ENCODE data around the gene KIAA0825.

Gene KIAA0825, protein sequence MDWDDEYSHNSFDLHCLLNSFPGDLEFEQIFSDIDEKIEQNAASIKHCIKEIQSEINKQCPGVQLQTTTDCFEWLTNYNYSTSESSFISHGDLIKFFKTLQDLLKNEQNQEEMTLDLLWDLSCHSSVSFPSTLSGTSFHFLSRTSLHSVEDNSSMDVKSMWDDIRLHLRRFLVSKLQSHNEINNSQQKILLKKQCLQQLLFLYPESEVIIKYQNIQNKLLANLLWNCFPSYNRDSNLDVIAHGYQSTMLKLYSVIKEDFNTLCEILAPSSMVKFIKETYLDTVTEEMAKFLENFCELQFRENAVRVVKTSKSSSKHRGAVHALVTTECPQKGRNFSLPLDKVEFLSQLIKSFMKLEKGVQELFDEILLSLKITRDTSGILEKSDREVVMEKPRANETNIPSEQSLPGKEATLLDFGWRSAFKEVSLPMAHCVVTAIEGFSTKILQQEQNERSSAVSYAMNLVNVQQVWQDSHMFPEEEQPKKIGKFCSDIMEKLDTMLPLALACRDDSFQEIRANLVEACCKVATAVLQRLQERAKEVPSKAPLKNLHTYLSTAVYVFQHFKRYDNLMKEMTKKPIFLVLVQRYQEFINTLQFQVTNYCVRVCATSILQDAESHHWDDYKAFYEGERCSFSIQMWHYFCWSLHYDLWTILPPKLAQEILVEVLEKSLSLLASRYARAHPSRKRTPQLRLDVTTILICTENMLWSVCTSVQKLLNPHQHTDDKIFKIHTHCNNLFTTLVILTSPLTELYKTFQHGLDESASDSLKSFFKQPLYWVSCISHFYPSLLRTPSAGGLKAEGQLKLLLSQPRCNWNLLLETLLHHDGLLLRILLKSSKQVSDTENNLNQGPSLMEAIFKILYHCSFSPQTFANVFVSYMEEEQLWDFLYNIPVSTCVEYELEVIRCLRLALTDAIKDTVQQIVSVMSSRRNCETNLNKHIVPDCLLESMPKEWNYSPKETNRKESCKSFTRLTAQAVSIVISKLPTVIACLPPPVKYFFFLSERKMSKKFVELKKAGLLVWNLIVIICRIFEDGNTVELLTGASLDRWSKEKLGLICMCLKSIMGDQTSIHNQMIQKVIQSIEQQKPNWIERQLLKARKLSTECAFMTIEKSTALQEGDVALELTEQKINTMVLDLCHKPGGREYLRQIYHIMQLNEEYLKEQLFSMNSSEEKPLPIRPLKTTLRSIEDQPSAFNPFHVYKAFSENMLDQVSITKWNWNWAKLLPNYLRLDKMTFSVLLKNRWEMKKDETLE (N-terminal part only)

DNA sequence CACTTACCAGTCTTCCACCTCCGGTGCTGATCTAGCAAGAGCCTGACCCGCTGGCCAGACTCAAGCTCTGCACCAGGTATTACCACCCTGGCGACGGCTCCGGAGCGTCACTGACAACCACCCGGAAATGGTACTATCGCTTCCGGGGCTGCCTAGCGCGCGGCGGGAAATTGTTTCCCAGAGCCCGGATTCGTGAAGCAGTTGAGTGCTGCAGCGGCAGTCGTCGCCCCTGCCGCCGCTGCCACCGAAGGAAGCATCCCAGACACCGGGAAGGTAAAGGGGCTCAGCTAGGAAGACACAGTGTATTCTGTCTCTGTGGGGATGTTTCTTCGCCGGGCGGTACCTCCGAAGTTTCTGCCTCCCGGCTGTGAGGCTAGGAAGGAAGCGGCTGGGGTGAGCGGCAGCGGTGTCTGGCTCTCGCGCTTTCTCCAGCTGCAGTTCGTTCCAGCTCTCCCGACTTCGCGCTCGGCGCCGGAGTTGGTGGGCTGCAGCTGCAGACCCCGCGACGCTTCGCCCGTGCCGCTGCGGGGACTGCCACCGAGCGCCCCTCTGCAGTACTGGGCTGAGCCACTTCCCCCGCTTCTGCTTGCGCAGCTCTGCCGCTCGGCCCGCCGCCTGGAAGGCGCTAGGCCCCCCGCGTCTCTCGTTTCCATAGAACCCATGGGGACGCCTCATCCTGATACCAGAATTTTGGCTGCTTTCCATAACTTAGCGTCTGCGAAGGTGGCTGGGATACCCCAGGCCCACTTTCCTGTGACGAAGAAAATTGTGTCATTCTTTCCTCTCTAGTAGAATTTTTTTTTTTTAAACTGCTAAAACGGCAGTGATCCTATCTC is at the start of gene KIAA0825, which contains the start of gene SLF1:
Gene KIAA0825 (minus strand): TSS at position 112 of the 836 bp plus-strand sequence. CDS start 81,478 bp downstream, outside the sequence.
Gene SLF1 (plus strand): TSS at position 177 of the 836 bp plus-strand sequence. CDS start 10,142 bp downstream, outside the sequence.
- peak; percentile 87 for DNase-seq

- no peak for DNase-seq
These were observed 49.5 kb upstream of the KIAA0825 start for GRCh38 chr5:94667937-94668336.

DNA sequence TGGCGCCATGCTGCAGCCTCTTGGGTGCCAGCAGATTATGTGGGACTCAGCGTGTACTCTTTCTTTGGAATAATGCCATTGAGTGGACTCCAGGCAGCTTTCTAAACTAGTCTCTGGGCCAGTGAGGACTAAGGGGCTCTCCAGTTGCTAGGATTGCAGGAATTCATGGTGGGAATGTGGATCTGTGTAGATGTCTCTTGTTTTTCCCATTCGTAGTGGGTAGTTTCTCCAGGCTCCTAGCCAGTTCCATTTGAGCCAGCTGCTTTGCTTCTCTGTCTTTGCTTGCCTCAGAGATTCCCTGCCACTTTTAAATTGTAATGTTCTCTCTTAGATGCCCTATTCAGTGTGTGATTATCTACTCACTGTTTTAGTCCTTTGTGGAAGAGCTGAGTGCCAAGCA is 42.7 kb upstream of the KIAA0825 start:
- no peak for DNase-seq

- no peak for DNase-seq
These were observed 42.1 kb upstream of the KIAA0825 start for GRCh38 chr5:94660506-94660905.

- no peak for DNase-seq
These were observed 39.9 kb upstream of the KIAA0825 start for GRCh38 chr5:94658272-94658671.

- DNase-seq: no peak
These were observed 31.5 kb upstream of the KIAA0825 start for GRCh38 chr5:94649874-94650273.

GRCh38 chr5:94646758-94647157 is 28.4 kb upstream of the KIAA0825 start:
- no peak for DNase-seq

GRCh38 chr5:94645053-94645452 is 26.6 kb upstream of the KIAA0825 start:
- DNase-seq: no peak

- DNase-seq: no peak
These were observed 21.8 kb upstream of the KIAA0825 start for GRCh38 chr5:94640176-94640575.

DNA sequence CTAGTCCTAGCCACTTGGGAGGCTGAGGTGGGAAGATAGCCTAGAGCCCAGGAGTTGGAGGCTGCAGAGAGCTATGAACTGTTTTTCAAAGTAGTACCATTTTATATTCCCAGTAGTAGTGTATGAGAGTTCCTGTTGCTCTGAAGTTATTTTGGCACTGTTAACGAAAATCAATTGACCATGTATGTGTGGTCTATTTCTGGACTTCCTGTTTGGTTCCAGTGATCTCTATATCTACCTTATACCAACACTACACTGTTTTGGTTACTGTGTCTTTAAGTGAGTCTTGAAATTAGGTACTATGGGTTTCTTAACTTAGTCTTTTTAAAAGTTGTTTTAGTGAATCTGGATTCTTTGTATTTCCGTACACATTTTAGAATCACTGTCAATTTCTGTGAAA is 13.6 kb upstream of the KIAA0825 start:
- DNase-seq: no peak

DNA sequence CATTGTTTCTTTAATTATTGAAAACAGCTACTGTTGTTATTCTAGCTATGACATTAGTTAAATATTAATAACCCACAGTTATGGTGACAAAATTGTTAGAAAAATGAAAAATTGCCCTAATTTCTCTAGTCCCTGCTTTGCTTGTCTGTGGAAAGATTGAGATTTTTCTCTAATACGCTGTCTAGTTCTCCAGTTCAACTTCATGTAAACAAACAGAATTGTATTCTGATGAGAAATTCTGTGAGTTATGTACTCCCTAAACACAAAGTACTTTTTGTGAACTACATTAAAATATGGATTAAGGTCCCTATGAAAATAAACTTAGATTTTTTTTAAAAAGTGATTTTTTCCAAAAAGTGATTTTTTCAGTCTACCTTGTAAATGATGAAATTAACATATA is 8.8 kb upstream of the KIAA0825 start:
- DNase-seq: no peak

GRCh38 chr5:94623877-94624276 is 5.5 kb upstream of the KIAA0825 start:
- DNase-seq: no peak

DNA sequence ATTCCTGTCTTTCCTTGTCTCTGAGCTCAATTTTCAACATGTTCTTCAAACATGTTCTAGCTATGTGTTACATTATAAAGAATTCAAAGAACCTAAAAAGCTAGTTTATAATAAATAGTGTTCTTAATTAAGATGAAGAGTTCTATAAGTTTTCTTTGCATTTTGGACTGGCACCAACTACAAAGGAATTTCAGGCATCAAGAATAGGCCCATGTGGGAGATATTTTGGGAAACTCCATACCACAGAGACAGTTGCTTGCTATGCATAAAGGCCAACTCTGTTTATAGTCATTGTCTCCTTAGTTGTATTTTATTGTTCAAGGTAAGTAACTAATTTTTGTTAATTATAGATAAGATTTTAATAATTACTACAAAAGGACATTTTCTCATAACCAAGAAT is 4.6 kb upstream of the KIAA0825 start:
- DNase-seq: no peak

DNA sequence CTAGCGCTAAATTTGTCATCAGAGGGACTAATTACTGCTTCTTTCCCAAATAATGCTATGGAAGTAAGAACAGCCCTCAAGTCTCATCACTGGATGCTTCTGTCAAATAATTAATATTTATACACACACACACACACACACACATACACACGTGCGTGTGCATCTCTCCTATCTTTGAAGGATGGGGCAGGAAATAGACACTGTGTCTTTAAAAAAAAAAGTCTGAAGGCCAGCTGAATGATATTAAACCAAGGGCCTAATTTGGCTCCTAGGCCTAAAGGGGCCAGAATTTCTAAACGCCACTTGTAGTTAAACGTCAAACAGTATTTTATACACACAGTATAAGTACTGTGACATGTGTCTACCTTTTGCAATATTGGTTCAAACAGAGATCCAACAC is 3.4 kb upstream of the KIAA0825 start:
- DNase-seq: no peak

DNA sequence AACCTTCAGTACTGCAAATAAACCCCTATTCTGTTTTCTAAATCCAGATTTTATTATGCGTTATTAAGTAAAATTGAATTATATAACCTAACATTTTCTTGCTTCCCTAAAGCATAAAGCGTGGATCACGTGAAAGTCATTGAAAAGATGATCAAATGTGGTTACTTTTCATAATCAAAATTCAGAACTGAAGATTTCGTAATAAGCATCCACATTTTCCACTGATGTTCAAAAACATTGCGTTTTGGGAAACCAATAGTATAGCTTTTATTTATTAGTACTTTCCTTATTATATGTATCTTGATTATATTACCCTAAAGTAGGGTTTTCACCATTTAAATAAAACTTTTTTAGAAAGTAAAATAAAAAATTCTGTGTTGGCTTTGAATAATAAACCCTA is 1.9 kb upstream of the KIAA0825 start:
- DNase-seq: no peak

DNA sequence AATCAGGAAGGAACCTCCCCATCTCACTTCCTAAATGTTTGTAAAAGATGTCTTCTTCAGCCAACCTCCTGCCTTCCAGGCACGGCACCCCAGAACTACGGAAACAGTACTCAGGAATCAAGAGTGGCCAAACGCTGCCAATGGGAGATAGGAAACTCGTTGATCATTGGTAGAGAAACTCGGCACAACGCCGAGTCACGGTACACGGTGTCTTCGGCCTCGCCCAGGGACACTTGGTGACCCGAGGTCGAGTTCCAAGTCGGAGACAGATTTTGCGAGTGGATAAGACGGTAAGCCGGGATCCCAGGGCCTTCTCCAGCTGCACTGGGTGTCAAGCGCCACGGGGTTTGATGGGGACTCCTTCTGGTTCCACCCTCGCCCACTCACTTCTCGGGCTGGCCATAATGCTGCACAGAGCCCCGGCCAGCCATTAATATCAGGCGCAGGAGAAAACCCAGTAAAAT is 343 bp downstream of the KIAA0825 start:
- peak; percentile 41 for DNase-seq

- DNase-seq: no peak
These were observed 2.5 kb downstream of the KIAA0825 start for GRCh38 chr5:94615862-94616261.

DNA sequence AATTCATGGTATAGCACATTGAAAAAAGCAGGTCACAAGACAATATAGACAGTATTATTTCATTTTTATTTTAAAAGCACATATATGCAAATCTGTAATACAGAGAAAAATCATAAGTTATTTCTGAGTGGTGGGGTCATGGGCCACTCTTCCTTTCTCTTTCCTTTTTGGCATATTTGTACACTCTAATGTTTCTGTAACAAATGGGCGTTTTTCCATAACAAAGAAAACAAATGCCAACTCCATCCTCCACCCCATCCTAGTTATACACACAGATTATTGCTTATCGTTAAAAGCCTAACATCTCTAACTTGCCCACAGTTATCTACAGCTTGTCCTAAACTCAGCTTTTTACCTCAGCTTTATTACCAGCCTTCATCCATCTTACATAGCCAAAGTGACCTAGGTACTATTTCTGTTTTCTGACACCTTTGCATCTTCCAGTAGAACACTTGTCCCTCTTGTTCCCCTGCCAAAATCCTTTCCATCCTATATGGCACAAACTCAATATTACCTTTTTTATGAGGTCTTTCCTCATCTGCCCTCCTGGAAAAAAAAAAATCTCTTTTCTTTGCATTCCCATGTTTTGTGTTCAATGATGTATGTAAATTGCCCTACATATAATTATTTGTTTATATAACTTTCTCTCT is 4.1 kb downstream of the KIAA0825 start:
- DNase-seq: no peak

DNA sequence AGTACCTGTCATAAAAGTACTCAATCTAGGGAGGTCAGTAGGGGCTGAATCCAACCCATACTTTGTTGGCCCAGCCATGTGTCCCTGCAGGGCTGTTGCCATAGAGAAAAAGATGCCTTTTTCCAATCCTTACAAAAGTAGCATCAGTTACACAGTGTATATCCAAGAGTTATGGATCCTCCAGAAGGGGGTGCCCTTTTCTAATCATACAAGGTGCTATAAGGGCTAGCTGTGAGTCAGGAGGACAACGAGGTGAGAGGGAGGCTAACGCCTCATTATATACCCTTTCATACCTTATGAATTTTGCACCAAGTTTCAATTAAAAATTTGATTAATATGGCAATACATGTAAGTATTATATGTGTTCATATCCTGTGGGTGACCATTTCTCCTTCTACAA is 4.8 kb downstream of the KIAA0825 start:
- peak; percentile 13 for DNase-seq

GRCh38 chr5:94595281-94595840 is 23.0 kb downstream of the KIAA0825 start:
- DNase-seq: no peak

Data from CD4-positive, alpha-beta T cell treated with Interleukin-4 for 4 hours (primary cell).